NCI-H510A treated with DMSO at 0.1 percent for 48 hours (cell line): ENCODE results near the gene CHFR.
"Not testable (repeated sequence)": the region's sequence is repeated elsewhere in the genome, so short reads cannot be mapped to it uniquely, and the experiment has no call there.

Experiments
- DNase-seq: peaks from one replicate; lab custom pipeline; 2025; lab: John Stamatoyannopoulos, UW

CHFR gene

GRCh38 chr12:132874175-132874574, 13.2 kb downstream of the CHFR start:
- DNase-seq = no peak

- no peak for DNase-seq
Observed at GRCh38 chr12:132873724-132874123, 13.7 kb downstream of the CHFR start.

- DNase-seq = no peak
Observed at GRCh38 chr12:132872975-132873421, 14.4 kb downstream of the CHFR start.

GRCh38 chr12:132872073-132872855, 15.1 kb downstream of the CHFR start:
- DNase-seq = no peak

GRCh38 chr12:132869551-132869950, 17.9 kb downstream of the CHFR start:
- no peak for DNase-seq

- no peak for DNase-seq
Observed at GRCh38 chr12:132866251-132866828, 21.1 kb downstream of the CHFR start.

- no peak for DNase-seq
Observed at GRCh38 chr12:132861558-132861957, 25.8 kb downstream of the CHFR start.

GRCh38 chr12:132858718-132859266, 28.6 kb downstream of the CHFR start:
- no peak for DNase-seq

- not testable (repeated sequence) for DNase-seq
Observed at GRCh38 chr12:132857019-132857418, 30.4 kb downstream of the CHFR start.

- DNase-seq = no peak
Observed at GRCh38 chr12:132856581-132856980, 30.8 kb downstream of the CHFR start.

- DNase-seq = not testable (repeated sequence)
Observed at GRCh38 chr12:132855211-132855610, 32.2 kb downstream of the CHFR start.

- DNase-seq = no peak
Observed at GRCh38 chr12:132853285-132854092, 33.9 kb downstream of the CHFR start.

- no peak for DNase-seq
Observed at GRCh38 chr12:132852496-132852895, 34.9 kb downstream of the CHFR start.

- DNase-seq = no peak
Observed at GRCh38 chr12:132851465-132851864, 35.9 kb downstream of the CHFR start.

- DNase-seq = no peak
Observed at GRCh38 chr12:132850291-132850690, 37.1 kb downstream of the CHFR start.

- no peak for DNase-seq
Observed at GRCh38 chr12:132848521-132848920, 38.9 kb downstream of the CHFR start.

- DNase-seq = no peak
Observed at GRCh38 chr12:132847363-132848356, 39.7 kb downstream of the CHFR start.

GRCh38 chr12:132844681-132845080, 42.7 kb downstream of the CHFR start:
- not testable (repeated sequence) for DNase-seq

GRCh38 chr12:132842449-132843045, 44.9 kb downstream of the CHFR start:
- no peak for DNase-seq

- no peak for DNase-seq
Observed at GRCh38 chr12:132841151-132841550, 46.3 kb downstream of the CHFR start.

GRCh38 chr12:132840536-132840935, 46.9 kb downstream of the CHFR start:
- no peak for DNase-seq
